Trophoblast cell (in vitro differentiated cells and primary cell): ENCODE results near the gene TBC1D30.
"Not testable (repeated sequence)": the region's sequence is repeated elsewhere in the genome, so short reads cannot be mapped to it uniquely, and the experiment has no call there.

Experiments
- DNase-seq, 2 donors: peaks; one replicate each; pipeline ENCODE4 v3.0.0-alpha.2; 2016
- H2AFZ ChIP-seq: 2 replicates; pipeline ENCODE4 v1.6.1; 2013; ENCODE audit warnings: low read length, moderate library complexity, mild to moderate bottlenecking; ENCODE audit not compliant: insufficient read depth, poor library complexity
- H2AK5ac ChIP-seq: 2 replicates; pipeline ENCODE4 v1.6.1; 2013; ENCODE audit warnings: mild to moderate bottlenecking, low read length
- H2BK120ac ChIP-seq: 2 replicates; pipeline ENCODE4 v1.6.1; 2013; ENCODE audit warnings: low read length, mild to moderate bottlenecking, moderate library complexity; ENCODE audit not compliant: insufficient read depth, poor library complexity
- H2BK12ac ChIP-seq: 2 replicates; pipeline ENCODE4 v1.6.1; 2013; ENCODE audit warnings: mild to moderate bottlenecking, low read length, moderate library complexity
- H2BK5ac ChIP-seq: 2 replicates; pipeline ENCODE4 v1.6.1; 2013; ENCODE audit warnings: low read length, low read depth, moderate library complexity, mild to moderate bottlenecking; ENCODE audit not compliant: poor library complexity
- H3K14ac ChIP-seq: 2 replicates; pipeline ENCODE4 v1.6.1; 2013; ENCODE audit warnings: mild to moderate bottlenecking, low read length
- H3K18ac ChIP-seq: 2 replicates; pipeline ENCODE4 v1.6.1; 2013; ENCODE audit warnings: mild to moderate bottlenecking, low read length
- H3K23ac ChIP-seq: 2 replicates; pipeline ENCODE4 v1.6.1; 2013; ENCODE audit warnings: low read length
- H3K27ac ChIP-seq: 2 replicates; pipeline ENCODE4 v1.5.1; 2013; ENCODE audit warnings: low read depth, mild to moderate bottlenecking, inconsistent platforms, low read length, moderate library complexity
- H3K27me3 ChIP-seq: 2 replicates; pipeline ENCODE4 v1.6.1; 2013; ENCODE audit warnings: inconsistent platforms, mild to moderate bottlenecking, low read length, moderate library complexity; ENCODE audit not compliant: insufficient read depth
- H3K36me3 ChIP-seq, 2 experiments: 1 replicate in 1 of 2; 2 replicates in 1 of 2; pipeline ENCODE4 v1.6.1; 2013; ENCODE audit warnings: low read length in 2 of 2, mild to moderate bottlenecking in 2 of 2, moderate library complexity in 1 of 2; ENCODE audit not compliant: insufficient read depth in 2 of 2, control insufficient read depth in 1 of 2
- H3K4ac ChIP-seq: 2 replicates; pipeline ENCODE4 v1.6.1; 2013; ENCODE audit warnings: low read depth, mild to moderate bottlenecking, low read length, moderate library complexity
- H3K4me1 ChIP-seq, 2 experiments: 1 replicate in 1 of 2; 2 replicates in 1 of 2; pipeline ENCODE4 v1.6.1; 2013; ENCODE audit warnings: low read length in 2 of 2, mild to moderate bottlenecking in 2 of 2, moderate library complexity in 1 of 2; ENCODE audit not compliant: insufficient read depth in 2 of 2, control insufficient read depth in 1 of 2
- H3K4me2 ChIP-seq: 2 replicates; pipeline ENCODE4 v1.6.1; 2013; ENCODE audit warnings: inconsistent platforms, mild to moderate bottlenecking, low read length, moderate library complexity
- H3K4me3 ChIP-seq: 2 replicates; pipeline ENCODE4 v1.5.1; 2013; ENCODE audit warnings: mild to moderate bottlenecking, low read depth, low read length, inconsistent platforms
- H3K79me1 ChIP-seq: one replicate; pipeline ENCODE4 v1.6.1; 2013; ENCODE audit warnings: low read length
- H3K79me2 ChIP-seq: 2 replicates; pipeline ENCODE4 v1.6.1; 2013; ENCODE audit warnings: low read length, mild to moderate bottlenecking; ENCODE audit not compliant: control insufficient read depth, insufficient read depth, poor library complexity
- H3K9ac ChIP-seq: 2 replicates; pipeline ENCODE4 v1.6.1; 2013; ENCODE audit warnings: mild to moderate bottlenecking, low read length
- H3K9me3 ChIP-seq: 2 replicates; pipeline ENCODE4 v1.6.1; 2013; ENCODE audit warnings: low read depth, mild to moderate bottlenecking, control low read depth, inconsistent platforms, low read length; ENCODE audit not compliant: insufficient read depth
- H4K12ac ChIP-seq: 2 replicates; pipeline ENCODE4 v1.6.1; 2013; ENCODE audit warnings: low read depth, mild to moderate bottlenecking, low read length, moderate library complexity
- H4K8ac ChIP-seq: 2 replicates; pipeline ENCODE4 v1.6.1; 2013; ENCODE audit warnings: low read depth, mild to moderate bottlenecking, low read length, moderate library complexity
- H4K91ac ChIP-seq: one replicate; pipeline ENCODE4 v1.6.1; 2013; ENCODE audit warnings: low read depth, mild to moderate bottlenecking, low read length, moderate library complexity
- WGBS: extraction: QIAGEN DNeasy Blood & Tissue Kit; methylation state at CpG from one replicate; pipeline ENCODE4 v1.1.7; 2013; ENCODE audit warnings: missing lambda C conversion rate; ENCODE audit not compliant: insufficient read length, insufficient coverage; ENCODE audit errors: extremely low coverage; 5-methylcytosine and 5-hydroxymethylcytosine counted together

Gene TBC1D30

DNA sequence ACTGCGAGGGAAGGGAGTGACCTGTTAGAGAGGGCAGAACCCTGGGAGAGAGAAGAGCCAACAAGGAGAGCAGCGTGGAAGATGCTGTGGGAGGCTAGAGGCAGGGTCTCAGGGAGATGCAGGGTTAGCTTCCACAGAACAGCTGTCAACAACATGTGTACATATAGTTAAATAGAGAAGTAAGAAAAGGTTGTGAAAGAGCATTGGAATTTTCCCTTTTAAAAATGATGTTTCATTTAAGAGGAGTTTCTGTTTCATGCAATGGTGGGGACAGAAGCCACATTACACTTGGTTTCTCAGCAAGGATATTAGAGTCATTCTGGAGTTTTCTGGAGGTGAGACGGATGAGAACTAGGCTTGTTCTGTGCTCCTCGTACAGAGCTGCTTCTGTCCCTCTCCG, 23.8 kb upstream of the TBC1D30 start:
- no peak overlapping the region for H2AK5ac ChIP-seq
- H3K36me3 ChIP-seq: no peaks in the 10 kb centered on the region
- H2BK12ac ChIP-seq: no peak overlapping the region
- no peak overlapping the region for H4K12ac ChIP-seq
- no peak overlapping the region for H2AFZ ChIP-seq
- no peaks in the 10 kb centered on the region for H3K27me3 ChIP-seq
- H3K4ac ChIP-seq: no peak overlapping the region
- H3K9me3 ChIP-seq: no peaks in the 10 kb centered on the region
- no peak for DNase-seq
- H3K18ac ChIP-seq: no peak overlapping the region
- H3K9ac ChIP-seq: no peak overlapping the region
- H3K79me1 ChIP-seq: no peaks in the 10 kb centered on the region
- no peak overlapping the region for H4K8ac ChIP-seq
- no peak overlapping the region for H3K27ac ChIP-seq
- no peak overlapping the region for H4K91ac ChIP-seq
- H3K4me2 ChIP-seq: no peak overlapping the region
- no peaks in the 10 kb centered on the region for H3K4me1 ChIP-seq
- no peak overlapping the region for H2BK5ac ChIP-seq
- H3K14ac ChIP-seq: no peak overlapping the region
- no peak overlapping the region for H3K4me3 ChIP-seq
- H3K79me2 ChIP-seq: no peaks in the 10 kb centered on the region
- no CpG with 5 or more reads among the region's 5 CpGs for WGBS
- H2BK120ac ChIP-seq: no peak overlapping the region
- no peak overlapping the region for H3K23ac ChIP-seq

- Histone ChIP-seq H3K27me3 (no peaks in the 10 kb centered on the region), H2BK5ac (no peak overlapping the region), H3K9ac (no peak overlapping the region), H3K36me3 (no peaks in the 10 kb centered on the region), H3K27ac (no peak overlapping the region), H3K79me2 (no peaks in the 10 kb centered on the region), H2BK12ac (no peak overlapping the region), H3K23ac (no peak overlapping the region), H2AFZ (no peak overlapping the region), H3K79me1 (no peaks in the 10 kb centered on the region), H3K14ac (no peak overlapping the region), H2BK120ac (no peak overlapping the region), H4K8ac (no peak overlapping the region), H2AK5ac (no peak overlapping the region), H4K91ac (no peak overlapping the region), H3K4me3 (no peak overlapping the region), H3K9me3 (no peaks in the 10 kb centered on the region), H3K4me2 (no peak overlapping the region), H4K12ac (no peak overlapping the region), H3K4ac (no peak overlapping the region), H3K4me1 (no peaks in the 10 kb centered on the region), H3K18ac (no peak overlapping the region)
- no CpG with 5 or more reads among the region's 2 CpGs for whole genome bisulfite sequencing
- no peak for DNase-seq
These were observed 23.1 kb upstream of the TBC1D30 start for GRCh38 chr12:64801381-64801780.

DNA sequence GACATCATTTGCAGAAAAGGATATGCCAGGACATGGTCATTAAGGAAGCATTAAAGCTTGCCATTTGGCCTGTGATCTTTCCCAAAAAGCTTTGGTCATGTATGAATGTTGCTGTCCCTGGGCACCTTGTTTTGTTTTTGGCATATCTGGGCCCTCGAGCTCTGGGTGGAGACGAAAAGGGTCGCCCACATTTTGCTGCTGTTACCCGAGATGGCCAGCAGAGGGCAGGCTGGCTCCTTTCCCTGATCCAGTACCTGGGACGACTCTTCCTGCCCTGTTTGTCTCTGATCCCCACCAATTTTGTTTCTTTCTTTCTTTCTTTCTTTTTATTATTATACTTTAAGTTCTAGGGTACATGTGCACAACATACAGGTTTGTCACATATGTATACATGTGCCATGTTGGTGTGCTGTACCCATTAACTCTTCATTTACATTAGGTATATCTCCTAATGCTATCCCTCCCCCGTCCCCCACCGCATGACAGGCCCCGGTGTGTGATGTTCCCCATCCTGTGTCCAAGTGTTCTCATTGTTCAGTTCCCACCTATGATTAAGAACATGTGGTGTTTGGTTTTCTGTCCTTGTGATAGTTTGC, 22.2 kb upstream of the TBC1D30 start:
- WGBS: no CpG with 5 or more reads among the region's 8 CpGs
- H3K9me3 ChIP-seq, H3K36me3 ChIP-seq, H3K79me2 ChIP-seq, H2AFZ ChIP-seq, H2AK5ac ChIP-seq, H3K27me3 ChIP-seq, H3K4ac ChIP-seq, H4K12ac ChIP-seq, H4K91ac ChIP-seq, H3K9ac ChIP-seq, H3K18ac ChIP-seq, H3K4me2 ChIP-seq, H2BK12ac ChIP-seq, H3K14ac ChIP-seq, H4K8ac ChIP-seq, H3K23ac ChIP-seq, H2BK120ac ChIP-seq, H2BK5ac ChIP-seq, H3K79me1 ChIP-seq, H3K4me1 ChIP-seq, H3K4me3 ChIP-seq, H3K27ac ChIP-seq: not testable (repeated sequence)
- peak; percentile 41 to 77 for DNase-seq

DNA sequence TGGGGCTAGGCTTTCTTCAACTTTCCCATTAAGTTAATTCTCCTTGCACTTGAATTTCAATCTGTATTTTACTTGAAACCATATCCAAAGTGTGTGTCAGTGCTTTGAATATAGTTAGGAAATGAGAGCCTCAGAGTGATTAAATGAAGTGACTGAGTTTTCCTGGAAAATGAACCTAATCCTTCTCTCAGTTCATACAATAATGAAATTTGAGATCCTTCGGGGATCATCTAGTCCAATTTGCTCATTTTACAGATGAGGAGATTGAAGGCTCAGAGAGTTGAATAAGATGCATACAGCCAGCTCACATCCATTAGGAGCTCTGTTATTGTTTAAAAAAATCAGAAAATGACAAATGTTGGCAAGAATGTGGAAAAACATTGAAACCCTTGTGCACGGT, 18.3 kb upstream of the TBC1D30 start:
- no peak for DNase-seq

More for the DNA sequence above, 18.3 kb upstream of the TBC1D30 start:
- Histone ChIP-seq H3K4me1 (no peaks in the 10 kb centered on the region), H3K4ac (no peak overlapping the region), H2AFZ (no peak overlapping the region), H3K18ac (no peak overlapping the region), H3K9ac (no peak overlapping the region), H4K12ac (no peak overlapping the region), H4K91ac (no peak overlapping the region), H3K23ac (no peak overlapping the region), H3K27me3 (no peaks in the 10 kb centered on the region), H3K9me3 (no peaks in the 10 kb centered on the region), H3K14ac (no peak overlapping the region), H3K27ac (no peak overlapping the region), H2AK5ac (no peak overlapping the region), H2BK5ac (no peak overlapping the region), H3K36me3 (no peaks in the 10 kb centered on the region), H3K79me2 (no peaks in the 10 kb centered on the region), H3K4me2 (no peak overlapping the region), H2BK12ac (no peak overlapping the region), H2BK120ac (no peak overlapping the region), H4K8ac (no peak overlapping the region), H3K79me1 (no peaks in the 10 kb centered on the region), H3K4me3 (no peak overlapping the region)
- WGBS: no CpG with 5 or more reads among the region's 2 CpGs
